Measurements from ENCODE around the gene PPP1R2.
"Not testable (repeated sequence)": the region's sequence is repeated elsewhere in the genome, so short reads cannot be mapped to it uniquely, and the experiment has no call there.

The PPP1R2 gene

GRCh38 chr3:195542698-195543499, at the start of gene PPP1R2:
Gene PPP1R2, minus strand, starts transcription at chr3:195543325. Its CDS starts 300 bp downstream, at chr3:195543025.
- H3K4me3 ChIP-seq (ENCODE audit: low read depth, low read length) = peak within 1 kb of the TSS; percentile 93
- H3K9ac ChIP-seq (ENCODE audit: low read depth, low read length) = peak within 1 kb of the TSS; percentile 76
- peak within 1 kb of the TSS; percentile 79 for H3K27ac ChIP-seq (ENCODE audit: low read depth, low read length)
- no peaks in the 10 kb centered on the region for H3K36me3 ChIP-seq (ENCODE audit: control insufficient read depth, insufficient read depth, low read length)
- peaks cover 27% of the 10 kb centered on the region for H3K27me3 ChIP-seq (ENCODE audit: control insufficient read depth, insufficient read depth, low read length)
- no peaks in the 10 kb centered on the region for H3K9me3 ChIP-seq (ENCODE audit: control insufficient read depth, insufficient read depth, low read length)
- peaks cover 17% of the 10 kb centered on the region for H3K4me1 ChIP-seq (ENCODE audit: control insufficient read depth, insufficient read depth, low read length)

- H3K4me3 ChIP-seq (ENCODE audit: low read depth, low read length) = no peak overlapping the region
- peaks cover 4% of the 10 kb centered on the region; the same call in 1 of the 2 replicates for H3K9me3 ChIP-seq (ENCODE audit: control insufficient read depth, insufficient read depth, low read length)
- H3K27me3 ChIP-seq (ENCODE audit: control insufficient read depth, insufficient read depth, low read length) = no peaks in the 10 kb centered on the region
- H3K4me1 ChIP-seq (ENCODE audit: control insufficient read depth, insufficient read depth, low read length) = no peaks in the 10 kb centered on the region
- no peaks in the 10 kb centered on the region for H3K36me3 ChIP-seq (ENCODE audit: control insufficient read depth, insufficient read depth, low read length)
- no peak overlapping the region for H3K9ac ChIP-seq (ENCODE audit: low read depth, low read length)
- no peak overlapping the region for H3K27ac ChIP-seq (ENCODE audit: low read depth, low read length)
Measured at GRCh38 chr3:195591852-195592251, 48.7 kb upstream of the PPP1R2 start.

DNA sequence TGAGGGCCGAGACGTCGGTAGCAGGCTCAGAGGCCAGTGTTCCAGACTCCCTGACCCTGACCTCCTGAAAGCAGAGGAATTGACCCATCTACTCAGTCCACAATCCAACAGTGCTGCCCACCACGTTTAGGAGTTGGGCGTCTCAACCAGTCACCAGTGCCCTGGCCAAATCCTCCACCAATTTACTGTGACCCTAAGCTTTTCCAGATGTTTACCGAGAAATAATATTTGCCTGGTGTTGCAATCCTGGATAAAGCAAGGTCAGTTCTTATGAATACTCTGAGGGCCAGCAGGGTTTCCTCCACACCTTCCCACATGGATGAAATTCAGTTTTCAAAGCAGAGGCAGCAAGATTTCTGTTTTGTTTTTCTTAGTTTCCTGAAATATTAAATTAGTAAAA, 48.1 kb upstream of the PPP1R2 start:
- Histone ChIP-seq H3K9me3 (ENCODE audit: control insufficient read depth, insufficient read depth, low read length) (peaks cover 4% of the 10 kb centered on the region; the same call in 1 of the 2 replicates), H3K27me3 (ENCODE audit: control insufficient read depth, insufficient read depth, low read length) (no peaks in the 10 kb centered on the region), H3K4me1 (ENCODE audit: control insufficient read depth, insufficient read depth, low read length) (no peaks in the 10 kb centered on the region), H3K9ac (ENCODE audit: low read depth, low read length) (no peak overlapping the region), H3K4me3 (ENCODE audit: low read depth, low read length) (no peak overlapping the region), H3K36me3 (ENCODE audit: control insufficient read depth, insufficient read depth, low read length) (no peaks in the 10 kb centered on the region), H3K27ac (ENCODE audit: low read depth, low read length) (no peak overlapping the region)

DNA sequence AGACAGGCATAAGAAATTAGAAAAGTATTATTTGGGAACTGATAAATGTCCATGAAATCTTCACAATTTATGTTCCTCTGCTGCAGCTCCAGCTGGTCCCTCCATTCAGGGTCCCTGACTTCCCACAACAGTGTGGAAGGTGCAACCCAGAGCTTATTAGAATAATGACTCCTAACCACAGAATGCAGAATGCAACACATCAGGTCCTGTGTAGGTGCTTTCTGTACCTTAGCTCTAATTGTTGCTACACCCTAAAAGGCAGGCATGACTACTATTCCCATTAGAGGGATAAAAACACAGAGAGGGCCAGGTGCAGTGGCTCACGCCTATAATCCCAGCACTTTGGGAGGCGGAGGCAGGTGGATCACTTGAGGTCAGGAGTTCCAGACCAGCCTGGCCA, 47.3 kb upstream of the PPP1R2 start:
- not testable (repeated sequence) for H3K27ac ChIP-seq (ENCODE audit: low read depth, low read length); H3K9ac ChIP-seq (ENCODE audit: low read depth, low read length); H3K4me1 ChIP-seq (ENCODE audit: control insufficient read depth, insufficient read depth, low read length); H3K27me3 ChIP-seq (ENCODE audit: control insufficient read depth, insufficient read depth, low read length); H3K4me3 ChIP-seq (ENCODE audit: low read depth, low read length); H3K9me3 ChIP-seq (ENCODE audit: control insufficient read depth, insufficient read depth, low read length); H3K36me3 ChIP-seq (ENCODE audit: control insufficient read depth, insufficient read depth, low read length)

DNA sequence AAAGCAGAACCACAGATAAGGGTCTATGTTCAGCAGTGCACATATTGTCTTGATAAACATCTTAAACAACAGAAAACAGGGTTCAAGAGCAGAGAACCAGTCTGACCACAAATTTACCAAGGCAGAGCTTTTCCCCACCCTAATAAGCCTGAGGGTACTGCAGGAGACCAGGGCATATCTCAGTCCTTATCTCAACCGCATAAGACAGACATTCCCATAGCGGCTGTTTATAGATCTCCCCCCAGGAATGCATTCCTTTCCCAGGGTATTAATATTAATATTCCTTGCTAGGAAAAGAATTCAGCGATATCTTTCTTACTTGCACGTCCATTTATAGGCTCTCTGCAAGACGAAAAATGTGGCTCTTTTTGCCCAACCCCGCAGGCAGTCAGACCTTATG, 46.7 kb upstream of the PPP1R2 start:
- not testable (repeated sequence) for H3K36me3 ChIP-seq (ENCODE audit: control insufficient read depth, insufficient read depth, low read length); H3K4me1 ChIP-seq (ENCODE audit: control insufficient read depth, insufficient read depth, low read length); H3K4me3 ChIP-seq (ENCODE audit: low read depth, low read length); H3K9ac ChIP-seq (ENCODE audit: low read depth, low read length); H3K9me3 ChIP-seq (ENCODE audit: control insufficient read depth, insufficient read depth, low read length); H3K27me3 ChIP-seq (ENCODE audit: control insufficient read depth, insufficient read depth, low read length); H3K27ac ChIP-seq (ENCODE audit: low read depth, low read length)

GRCh38 chr3:195587824-195588223, 44.7 kb upstream of the PPP1R2 start:
- Histone ChIP-seq H3K4me1 (ENCODE audit: control insufficient read depth, insufficient read depth, low read length) (no peaks in the 10 kb centered on the region), H3K36me3 (ENCODE audit: control insufficient read depth, insufficient read depth, low read length) (no peaks in the 10 kb centered on the region)

GRCh38 chr3:195587406-195587805, 44.3 kb upstream of the PPP1R2 start:
- Histone ChIP-seq H3K9ac (ENCODE audit: low read depth, low read length) (no peak overlapping the region), H3K27ac (ENCODE audit: low read depth, low read length) (no peak overlapping the region), H3K36me3 (ENCODE audit: control insufficient read depth, insufficient read depth, low read length) (no peaks in the 10 kb centered on the region), H3K27me3 (ENCODE audit: control insufficient read depth, insufficient read depth, low read length) (no peaks in the 10 kb centered on the region), H3K4me1 (ENCODE audit: control insufficient read depth, insufficient read depth, low read length) (no peaks in the 10 kb centered on the region), H3K9me3 (ENCODE audit: control insufficient read depth, insufficient read depth, low read length) (no peaks in the 10 kb centered on the region; the same call in 1 of the 2 replicates), H3K4me3 (ENCODE audit: low read depth, low read length) (no peak overlapping the region)

More at GRCh38 chr3:195587824-195588223, 44.7 kb upstream of the PPP1R2 start:
- no peaks in the 10 kb centered on the region; the same call in 1 of the 2 replicates for H3K9me3 ChIP-seq (ENCODE audit: control insufficient read depth, insufficient read depth, low read length)
- no peak overlapping the region for H3K4me3 ChIP-seq (ENCODE audit: low read depth, low read length)
- H3K27me3 ChIP-seq (ENCODE audit: control insufficient read depth, insufficient read depth, low read length) = no peaks in the 10 kb centered on the region
- no peak overlapping the region for H3K9ac ChIP-seq (ENCODE audit: low read depth, low read length)
- H3K27ac ChIP-seq (ENCODE audit: low read depth, low read length) = no peak overlapping the region

- Histone ChIP-seq H3K9me3 (ENCODE audit: control insufficient read depth, insufficient read depth, low read length) (no peaks in the 10 kb centered on the region), H3K27ac (ENCODE audit: low read depth, low read length) (no peak overlapping the region), H3K9ac (ENCODE audit: low read depth, low read length) (no peak overlapping the region), H3K27me3 (ENCODE audit: control insufficient read depth, insufficient read depth, low read length) (no peaks in the 10 kb centered on the region), H3K36me3 (ENCODE audit: control insufficient read depth, insufficient read depth, low read length) (no peaks in the 10 kb centered on the region), H3K4me3 (ENCODE audit: low read depth, low read length) (no peak overlapping the region), H3K4me1 (ENCODE audit: control insufficient read depth, insufficient read depth, low read length) (no peaks in the 10 kb centered on the region)
Measured at GRCh38 chr3:195584543-195584870, 41.4 kb upstream of the PPP1R2 start.

DNA sequence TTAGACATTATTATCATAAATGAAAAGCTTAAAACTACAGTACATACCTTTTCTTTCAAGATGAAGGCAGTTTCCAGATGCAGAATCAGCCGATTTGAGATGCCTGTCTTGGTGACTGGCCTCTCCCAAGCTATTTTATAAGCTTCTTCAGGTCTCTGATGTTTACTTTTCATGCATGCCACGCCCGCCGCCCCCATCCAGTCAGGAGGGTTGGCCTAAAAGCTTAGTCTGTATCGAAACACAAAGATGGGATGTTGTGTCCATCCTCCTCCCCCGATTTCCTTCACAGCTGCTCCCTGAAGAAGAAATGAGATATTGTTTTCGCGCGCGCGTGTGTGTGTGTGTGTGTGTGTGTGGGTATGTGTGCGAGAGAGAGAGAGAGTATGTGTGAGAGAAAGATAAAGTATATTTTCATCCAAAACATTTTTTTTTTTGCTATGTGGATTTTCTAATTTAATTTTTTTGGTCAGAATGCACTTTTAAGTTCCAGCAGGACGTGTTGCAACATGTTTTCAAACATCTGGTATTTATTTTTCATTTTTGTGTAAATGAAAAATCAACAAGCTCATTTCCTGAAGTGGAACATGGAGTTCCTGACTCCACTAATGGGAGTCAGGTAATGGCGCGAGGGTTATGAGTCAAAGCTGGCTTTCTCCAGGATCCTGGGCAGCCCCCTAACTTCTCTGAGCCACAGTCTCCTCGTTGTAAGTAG, 40.9 kb upstream of the PPP1R2 start, which contains the start of gene APOD:
Gene APOD (minus strand): TSS at position 110 of the 712 bp plus-strand sequence. CDS start 4,479 bp downstream, outside the sequence.
- Histone ChIP-seq H3K36me3 (ENCODE audit: control insufficient read depth, insufficient read depth, low read length) (no peaks in the 10 kb centered on the region), H3K4me1 (ENCODE audit: control insufficient read depth, insufficient read depth, low read length) (no peaks in the 10 kb centered on the region), H3K4me3 (ENCODE audit: low read depth, low read length) (no peak within 1 kb of the TSS), H3K9ac (ENCODE audit: low read depth, low read length) (no peak within 1 kb of the TSS), H3K27me3 (ENCODE audit: control insufficient read depth, insufficient read depth, low read length) (no peaks in the 10 kb centered on the region), H3K27ac (ENCODE audit: low read depth, low read length) (no peak within 1 kb of the TSS), H3K9me3 (ENCODE audit: control insufficient read depth, insufficient read depth, low read length) (no peaks in the 10 kb centered on the region)

GRCh38 chr3:195582947-195583346, 39.8 kb upstream of the PPP1R2 start:
- no peak overlapping the region for H3K27ac ChIP-seq (ENCODE audit: low read depth, low read length)
- no peak overlapping the region for H3K9ac ChIP-seq (ENCODE audit: low read depth, low read length)
- H3K36me3 ChIP-seq (ENCODE audit: control insufficient read depth, insufficient read depth, low read length) = no peaks in the 10 kb centered on the region
- no peak overlapping the region for H3K4me3 ChIP-seq (ENCODE audit: low read depth, low read length)
- H3K9me3 ChIP-seq (ENCODE audit: control insufficient read depth, insufficient read depth, low read length) = no peaks in the 10 kb centered on the region
- no peaks in the 10 kb centered on the region for H3K4me1 ChIP-seq (ENCODE audit: control insufficient read depth, insufficient read depth, low read length)
- H3K27me3 ChIP-seq (ENCODE audit: control insufficient read depth, insufficient read depth, low read length) = no peaks in the 10 kb centered on the region

DNA sequence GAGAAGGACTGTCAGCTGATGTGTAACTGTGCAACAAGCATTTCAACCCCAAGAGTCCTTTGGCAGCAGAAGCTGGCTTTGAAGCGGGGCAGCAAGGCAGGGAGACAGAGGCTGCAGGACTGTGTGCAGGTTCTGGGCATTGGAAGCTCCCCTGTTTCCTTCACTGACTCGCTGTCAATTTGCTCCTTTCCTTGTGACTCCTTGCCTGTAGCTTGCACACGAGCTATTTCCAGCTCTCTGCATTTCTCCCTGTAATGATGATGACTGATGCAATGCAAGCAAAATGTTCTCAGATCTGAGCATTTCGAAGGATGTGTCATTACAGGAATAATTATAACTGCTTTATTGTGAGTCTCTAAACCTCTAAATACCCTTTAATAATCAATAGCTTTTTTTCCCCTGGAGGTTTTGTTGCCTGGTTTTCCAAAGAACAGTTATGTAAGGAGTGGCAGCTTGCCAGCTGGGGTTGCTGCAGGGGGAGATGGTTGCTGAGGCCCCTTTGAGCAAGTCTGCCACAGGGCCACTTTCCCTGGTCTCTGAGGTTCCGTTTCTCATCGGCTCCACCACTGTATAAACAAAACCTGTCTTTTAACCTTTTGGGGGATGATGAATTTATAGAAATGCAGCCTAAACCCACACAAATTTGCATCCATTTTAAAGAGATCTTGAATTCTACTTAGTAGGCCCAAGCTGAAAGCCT, 37.8 kb upstream of the PPP1R2 start:
- no peak overlapping the region for H3K9ac ChIP-seq (ENCODE audit: low read depth, low read length)
- H3K4me3 ChIP-seq (ENCODE audit: low read depth, low read length) = no peak overlapping the region
- H3K4me1 ChIP-seq (ENCODE audit: control insufficient read depth, insufficient read depth, low read length) = no peaks in the 10 kb centered on the region
- no peak overlapping the region for H3K27ac ChIP-seq (ENCODE audit: low read depth, low read length)
- no peaks in the 10 kb centered on the region for H3K9me3 ChIP-seq (ENCODE audit: control insufficient read depth, insufficient read depth, low read length)
- no peaks in the 10 kb centered on the region for H3K36me3 ChIP-seq (ENCODE audit: control insufficient read depth, insufficient read depth, low read length)
- H3K27me3 ChIP-seq (ENCODE audit: control insufficient read depth, insufficient read depth, low read length) = no peaks in the 10 kb centered on the region
